Central memory CD4-positive, alpha-beta T cell (primary cell): Measurements from ENCODE around the gene SP2.
A peak's percentile ranks its signal among the peaks of the same experiment; 100 is the strongest.

ENCODE experiments used
- DNase-seq: peaks from one replicate; pipeline ENCODE4 v3.0.0; 2022

The SP2 gene

DNA sequence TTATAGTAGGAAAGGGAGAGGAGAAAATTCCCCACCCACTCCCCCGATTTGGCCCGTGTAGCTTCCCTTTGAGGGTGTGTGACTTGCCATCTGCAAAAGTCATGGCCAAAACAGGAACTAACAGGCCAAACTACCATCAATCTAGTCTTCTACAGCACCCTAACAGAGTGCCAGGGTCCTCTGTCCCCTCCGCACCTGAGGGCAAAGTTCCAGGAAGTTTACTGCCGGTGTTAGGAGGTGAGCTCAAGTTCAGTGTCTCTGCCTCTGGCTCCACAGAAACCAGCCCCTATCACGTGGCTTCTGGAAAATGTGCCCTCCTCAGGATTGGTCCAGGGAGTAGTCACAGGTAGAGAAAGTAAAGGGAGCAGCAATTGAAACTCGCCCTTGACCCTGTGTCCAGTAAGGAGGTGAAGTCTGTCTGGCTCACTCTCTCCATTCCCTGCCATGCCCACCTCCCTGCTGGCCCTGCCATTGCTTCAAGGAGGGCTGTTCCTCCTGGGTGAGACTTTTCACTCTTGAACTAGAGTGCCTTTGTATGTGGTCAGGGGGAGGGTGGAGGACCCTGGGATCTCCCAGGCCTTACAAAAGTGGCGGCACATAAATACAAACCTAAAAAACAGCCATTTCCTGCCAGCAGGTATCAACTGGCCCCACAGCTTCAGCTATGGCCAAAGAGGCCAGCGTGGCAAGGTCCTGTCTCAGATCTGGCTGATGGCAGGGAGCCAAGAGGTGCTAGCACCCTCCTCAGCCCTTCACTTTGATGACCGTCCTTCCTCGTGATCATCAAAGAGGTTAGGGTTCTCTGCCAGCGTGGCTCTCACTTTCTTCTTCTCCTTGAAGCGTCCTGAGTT is 56.4 kb downstream of the SP2 start:
- DNase-seq, result no peak

DNA sequence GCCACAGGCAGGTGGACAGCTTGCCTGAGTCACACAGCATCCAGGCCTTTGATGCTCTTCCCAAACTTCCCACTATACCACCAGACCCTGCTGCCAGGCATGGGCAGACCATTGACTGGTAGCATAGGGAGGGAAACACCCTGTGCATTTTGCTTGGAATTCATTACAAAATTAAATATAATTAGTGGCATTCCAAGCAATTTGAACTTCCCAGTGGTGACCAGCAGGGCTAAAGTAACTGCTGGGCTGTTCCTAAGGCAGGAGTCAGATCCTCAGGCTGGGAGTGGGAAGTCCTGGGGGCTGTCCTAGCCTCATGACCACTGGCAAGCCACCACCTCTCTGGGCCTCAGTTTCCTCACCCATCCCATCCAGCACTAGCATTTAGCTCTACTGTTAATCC is 57.9 kb downstream of the SP2 start:
- no peak for DNase-seq

GRCh38 chr17:47955497-47956461 is 59.7 kb downstream of the SP2 start:
- DNase-seq, result no peak

DNA sequence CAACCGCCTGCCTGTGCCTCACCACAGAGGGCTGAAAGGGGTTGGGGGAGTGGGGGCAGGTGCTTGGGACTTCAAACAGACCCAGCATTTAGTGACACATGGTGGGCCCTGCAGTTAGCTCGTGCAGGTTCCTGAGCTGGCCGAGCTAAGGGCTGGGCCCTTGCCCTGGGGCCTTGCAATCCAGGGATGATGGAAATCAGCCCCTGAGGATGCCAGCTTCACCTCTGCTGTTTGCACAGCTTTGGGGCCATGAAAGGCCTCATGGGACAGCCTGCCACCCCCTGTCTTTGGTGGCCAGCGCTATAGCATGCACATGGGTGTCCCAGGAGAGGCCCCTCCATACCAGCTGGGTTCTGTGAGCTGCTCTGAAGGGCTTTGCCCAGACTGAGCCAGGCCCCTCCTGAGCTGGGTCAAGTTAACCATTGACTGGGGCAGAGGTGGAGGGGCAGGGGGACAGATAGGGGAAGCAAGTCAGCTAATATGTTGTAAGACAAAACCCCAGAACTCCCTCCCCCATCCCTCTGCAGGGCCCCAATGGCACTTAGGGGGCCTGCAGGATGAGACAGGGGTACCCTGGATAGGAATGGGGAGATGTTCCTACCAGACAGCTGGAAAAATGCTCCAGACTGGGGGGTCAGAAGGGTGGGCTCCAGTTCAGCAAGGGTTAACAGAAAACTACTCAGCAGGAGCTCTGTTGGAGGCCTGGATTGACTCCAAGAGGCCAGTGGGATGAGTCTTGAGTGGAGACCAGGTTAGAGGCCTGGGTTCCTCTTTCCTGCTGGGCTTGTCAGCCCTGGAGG is 61.0 kb downstream of the SP2 start:
- DNase-seq, result no peak

GRCh38 chr17:47957591-47958490 is 61.8 kb downstream of the SP2 start, which contains the start of gene PRR15L:
Gene PRR15L (minus strand): TSS chr17:47957883. CDS start chr17:47953234, 4,649 bp downstream.
- no peak for DNase-seq

DNA sequence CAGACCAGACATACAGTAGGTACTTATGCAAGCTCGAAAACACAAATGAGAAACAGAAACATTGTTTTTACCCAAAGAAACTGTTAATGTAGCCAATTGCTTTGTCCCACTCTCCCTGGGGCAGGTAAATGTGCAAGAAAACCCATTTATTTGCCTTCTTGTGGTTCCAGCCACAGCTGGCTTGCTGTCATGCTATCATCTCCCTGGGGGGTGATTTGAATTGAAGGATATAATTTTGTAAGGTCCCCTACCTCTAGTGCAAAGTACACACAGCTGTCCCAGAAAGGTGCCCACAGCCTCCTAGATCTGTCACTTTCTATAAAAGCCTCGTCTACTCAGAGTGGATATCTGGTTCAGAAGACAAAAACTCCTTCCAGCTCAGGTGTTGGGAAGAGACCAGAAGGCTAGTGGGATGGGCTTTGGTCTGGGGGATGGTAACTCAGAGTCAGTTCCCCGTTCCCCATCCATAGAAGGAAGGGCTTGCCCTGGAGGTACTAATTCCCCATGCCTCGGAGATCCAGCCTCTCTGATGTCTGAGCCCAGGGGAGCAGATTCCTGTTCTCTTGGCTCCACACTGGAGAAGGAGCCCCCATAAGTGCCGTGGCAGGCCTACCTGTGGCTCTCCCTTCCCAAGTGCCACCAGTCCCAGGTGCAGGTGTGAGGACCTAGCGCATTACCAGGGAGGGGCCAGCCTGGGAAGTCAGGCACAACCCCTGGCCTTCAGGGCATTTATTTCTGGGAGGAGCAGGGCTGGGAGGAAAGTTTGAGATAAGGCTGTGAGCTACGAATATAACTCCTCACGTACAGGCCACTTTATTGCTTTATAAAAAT is 64.0 kb downstream of the SP2 start:
- DNase-seq, result no peak

GRCh38 chr17:47961406-47961805 is 65.4 kb downstream of the SP2 start:
- no peak for DNase-seq

GRCh38 chr17:47962901-47963300 is 66.9 kb downstream of the SP2 start:
- DNase-seq, result no peak

GRCh38 chr17:47964856-47965255 is 68.8 kb downstream of the SP2 start:
- no peak for DNase-seq

- DNase-seq, result no peak
These were observed 70.1 kb downstream of the SP2 start for GRCh38 chr17:47966079-47966519.

DNA sequence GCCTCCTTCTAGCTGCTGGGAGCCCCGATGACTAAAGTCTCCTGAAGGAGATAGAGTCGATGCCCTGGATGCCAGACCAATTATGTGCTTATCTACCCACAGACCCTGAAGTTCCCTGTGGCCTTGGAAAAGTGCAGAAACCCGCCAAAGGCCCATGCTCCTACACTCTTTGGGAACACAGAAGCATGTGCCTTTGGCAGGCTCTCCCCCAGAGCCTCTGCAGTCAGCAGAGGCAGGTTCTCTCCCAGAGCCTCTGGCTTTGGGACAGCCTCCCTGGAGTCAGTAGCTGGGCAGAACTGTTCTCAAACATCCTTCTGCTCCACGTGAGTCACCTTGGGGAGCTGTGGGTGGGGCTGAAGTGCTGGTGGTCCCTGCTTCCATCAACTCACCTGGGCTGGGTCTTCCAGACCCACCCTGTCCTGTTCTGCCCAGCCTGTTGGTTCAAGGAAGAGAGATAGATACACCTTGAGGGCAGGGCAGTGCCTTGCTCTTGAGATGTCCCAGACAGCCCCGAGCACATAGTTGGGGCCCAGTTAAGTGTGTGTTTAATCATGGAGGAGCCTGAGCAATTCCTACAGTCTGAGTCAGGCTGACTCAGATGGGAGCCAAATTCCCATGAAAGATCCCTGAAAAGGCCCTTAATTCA is 71.7 kb downstream of the SP2 start:
- DNase-seq, result no peak

- DNase-seq, result no peak
These were observed 72.8 kb downstream of the SP2 start for GRCh38 chr17:47968836-47969235.

- DNase-seq, result no peak
These were observed 74.1 kb downstream of the SP2 start for GRCh38 chr17:47969930-47970724.

DNA sequence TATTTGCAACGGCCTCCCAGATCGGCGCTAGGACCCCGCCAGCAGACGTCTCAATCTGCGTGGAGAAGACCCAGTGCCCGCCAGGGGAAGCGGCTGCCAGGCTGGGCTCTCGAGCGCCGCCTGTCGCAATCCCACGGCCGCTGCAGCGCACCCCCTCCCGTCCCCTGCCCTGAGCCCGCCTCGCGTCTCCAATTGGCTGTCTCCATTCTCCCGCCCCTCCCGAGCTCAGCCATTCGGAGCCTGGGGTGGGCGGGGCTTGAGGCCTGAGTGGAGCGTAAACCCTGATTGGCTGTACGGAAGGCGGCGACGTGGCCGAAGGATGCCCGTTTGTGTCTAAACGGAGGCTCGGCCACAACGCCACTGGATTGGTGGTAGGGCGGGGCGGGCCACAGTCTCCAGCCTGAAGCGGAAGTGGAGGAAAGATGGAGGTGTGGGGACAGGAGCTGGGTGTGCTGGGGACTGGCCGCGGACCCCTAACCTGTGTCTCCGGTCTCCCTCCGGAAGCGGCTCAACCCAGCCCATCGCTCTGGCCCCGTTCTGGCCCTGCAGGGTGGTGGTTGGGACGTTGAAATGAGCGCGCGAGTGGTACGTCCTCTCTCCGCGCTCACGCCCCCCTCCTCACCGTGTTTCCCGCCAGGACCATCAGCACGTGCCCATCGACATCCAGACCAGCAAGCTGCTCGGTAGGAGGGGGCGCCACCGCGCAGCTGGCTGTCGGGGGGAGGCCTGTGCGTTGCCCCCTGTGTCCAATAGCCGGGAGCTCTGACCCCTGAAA is 74.9 kb downstream of the SP2 start, which contains the start of gene CDK5RAP3:
TSS of gene CDK5RAP3 (plus strand) at position 389 of the 775 bp plus-strand sequence. CDS start at position 423, 34 bp downstream.
- peak; percentile 96 for DNase-seq

DNA sequence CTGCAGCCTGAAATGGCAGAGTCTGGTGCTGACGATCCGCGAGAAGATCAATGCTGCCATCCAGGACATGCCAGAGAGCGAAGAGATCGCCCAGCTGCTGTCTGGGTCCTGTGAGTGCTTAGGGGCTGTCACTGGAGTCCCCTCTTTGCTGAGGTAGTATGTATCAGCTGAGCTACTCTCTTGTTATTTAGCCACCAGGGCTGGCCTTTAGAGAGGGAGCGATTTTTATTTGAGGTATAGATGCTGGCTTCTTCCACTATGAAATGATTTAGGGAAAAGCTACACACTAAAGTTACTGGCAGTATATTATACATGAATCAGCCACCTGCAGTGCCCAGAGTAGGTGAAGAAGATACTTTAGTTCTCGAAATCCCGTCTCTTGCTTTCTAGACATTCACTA is 77.5 kb downstream of the SP2 start:
- no peak for DNase-seq

- DNase-seq, result no peak
These were observed 79.3 kb downstream of the SP2 start for GRCh38 chr17:47975189-47975822.

DNA sequence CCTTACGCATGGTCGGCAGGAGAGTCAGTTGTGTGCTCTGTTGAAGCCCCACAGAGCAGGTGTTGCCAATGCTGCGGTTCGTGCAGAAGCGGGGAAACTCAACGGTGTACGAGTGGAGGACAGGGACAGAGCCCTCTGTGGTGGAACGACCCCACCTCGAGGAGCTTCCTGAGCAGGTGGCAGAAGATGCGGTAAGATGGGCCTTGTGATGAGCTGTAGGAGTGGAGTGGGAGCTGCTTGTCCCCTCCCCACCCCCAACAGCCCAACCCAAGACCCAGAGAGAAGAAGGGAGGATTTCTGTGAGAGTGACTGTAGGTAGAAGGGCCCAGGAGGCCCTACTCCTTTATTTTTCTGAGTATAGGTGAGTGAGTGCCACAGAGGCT is 79.8 kb downstream of the SP2 start:
- no peak for DNase-seq

DNA sequence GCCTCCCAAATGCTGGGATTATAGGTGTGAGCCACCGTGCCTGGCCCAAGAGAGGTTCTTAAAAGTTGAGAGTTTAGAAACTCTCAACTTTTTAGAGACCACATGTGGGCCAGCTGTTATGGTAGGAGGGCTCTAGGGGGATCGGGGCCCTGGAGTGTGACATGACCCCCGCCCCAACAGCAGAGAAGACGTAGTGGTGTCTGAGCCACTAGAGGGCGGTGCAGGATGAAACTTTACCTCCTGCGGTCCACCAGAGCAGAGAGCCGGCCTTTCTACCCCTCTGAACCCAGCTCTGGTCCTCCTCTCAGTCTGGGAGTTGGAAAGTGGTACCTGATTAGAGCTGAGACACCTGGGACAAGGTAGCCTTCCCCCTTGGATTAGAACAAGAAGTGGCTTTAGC is 82.3 kb downstream of the SP2 start:
- peak; percentile 26 for DNase-seq
